ENCODE results near the gene TPRN. TPM values are rescaled to one million over a fixed set of nuclear protein-coding genes. Genes with fewer than 3 reads are reported as not detected.

Gene TPRN
- total and polyA plus RNA-seq, 2 donors (not counting 3 experiments of a cell fraction or from before 2014, with no cell fraction given) = 4.3 to 12.4 TPM

GRCh38 chr9:137242269-137243203 lies 42.0 kb upstream of the TPRN start:
- peaks cover 6 to 16% of the 10 kb centered on the region in 2 experiments for H3K36me3 ChIP-seq (ENCODE audit: control insufficient read depth in 2 of 2, extremely low read depth in 1 of 2, insufficient read depth in 2 of 2, low read length in 2 of 2)
- ChIA-PET POLR2A (interaction anchor here (0.7 to 5.0 kb wide), 7 partner anchors 10 to 186 kb away, joined by 3 to 66 read pairs (median 5); partner anchors contain the start of genes MAN1B1, NELFB, STPG3 and TOR4A), CTCF (interaction anchor here (0.9 kb wide), 1 partner anchor 12 kb away, joined by 6 read pairs; the partner anchor contains the start of gene NELFB)
- peak overlapping the region; percentile 64 for H3K9ac ChIP-seq (replicated peaks; ENCODE audit: extremely low read depth, insufficient read depth, low read length)
- peak overlapping the region; percentile 46 for H3K27ac ChIP-seq (ENCODE audit: insufficient read depth, low read depth, low read length)
- H3K4me3 ChIP-seq (replicated peaks in 1 of 3; ENCODE audit: insufficient read depth in 1 of 3, low read depth in 1 of 3, low read length in 3 of 3) = peak overlapping the region; percentile 70 to 73 (median 72)
- DNase-seq (ENCODE audit: low read depth, low spot score) = no peak
- no peaks in the 10 kb centered on the region for H3K27me3 ChIP-seq (ENCODE audit: control insufficient read depth in 2 of 2, insufficient read depth in 2 of 2, low read length in 2 of 2)
- H3K9me1 ChIP-seq (replicated peaks; ENCODE audit: control insufficient read depth, extremely low read depth, insufficient read depth, low read length) = no peaks in the 10 kb centered on the region
- H3K9me3 ChIP-seq (replicated peaks; ENCODE audit: control insufficient read depth, insufficient read depth, low read length) = no peaks in the 10 kb centered on the region
- H3K79me2 ChIP-seq (ENCODE audit: control insufficient read depth, insufficient read depth, low read length) = peaks cover 25% of the 10 kb centered on the region
- TF ChIP-seq GATA2 (IDR thresholded peaks at IDR 0.05; ENCODE audit: insufficient read depth, insufficient read length, low read depth, low read length) = no peak
- TF ChIP-seq EZH2 (IDR thresholded peaks at IDR 0.05; ENCODE audit: borderline replicate concordance, low read depth, low read length, severe bottlenecking) = no peak
- TF ChIP-seq POLR2AphosphoS5 (IDR thresholded peaks at IDR 0.05; ENCODE audit: insufficient read depth, low read depth, low read length) = no peak
- no peak for TF ChIP-seq FOS (IDR thresholded peaks at IDR 0.05; ENCODE audit: borderline replicate concordance, insufficient read depth, low read length)
- TF ChIP-seq CTCF (IDR thresholded peaks at IDR 0.05; ENCODE audit: extremely low read depth in 1 of 2, insufficient read depth in 1 of 2, low read depth in 1 of 2, low read length in 2 of 2) = no peak
- TF ChIP-seq JUN (IDR thresholded peaks at IDR 0.05; ENCODE audit: borderline replicate concordance, insufficient read depth, insufficient read length, low read depth) = no peak
- no peak for TF ChIP-seq POLR2A (IDR thresholded peaks at IDR 0.05; ENCODE audit: low read depth, low read length)
- TF ChIP-seq MAX (IDR thresholded peaks at IDR 0.05; ENCODE audit: insufficient read depth, insufficient read length) = no peak
- no peak for TF ChIP-seq MYC (IDR thresholded peaks at IDR 0.05; ENCODE audit: low read depth, low read length)
- no peak for FAIRE-seq
- no peaks in the 10 kb centered on the region for H4K20me1 ChIP-seq (replicated peaks; ENCODE audit: control insufficient read depth, extremely low read depth, insufficient read depth, low read length)
- peaks cover 13% of the 10 kb centered on the region for H3K4me1 ChIP-seq (ENCODE audit: control insufficient read depth, extremely low read depth, insufficient read depth, low read length)
- no TSS peak for BruUV-seq (replicated peaks)
- no peak overlapping the region for H2AFZ ChIP-seq (ENCODE audit: low read depth, low read length)
- dilution Hi-C loops (cut with MboI; ENCODE audit: extremely low pct_ligation_motif_present, low sequenced_read_pairs) = no loop called here
- intact Hi-C loops (cut with micrococcal nuclease) = no loop called here
- peak overlapping the region; percentile 85 for H3K4me2 ChIP-seq (ENCODE audit: insufficient read depth, low read length)
